Measurements from ENCODE around the gene COL6A5.

DNA sequence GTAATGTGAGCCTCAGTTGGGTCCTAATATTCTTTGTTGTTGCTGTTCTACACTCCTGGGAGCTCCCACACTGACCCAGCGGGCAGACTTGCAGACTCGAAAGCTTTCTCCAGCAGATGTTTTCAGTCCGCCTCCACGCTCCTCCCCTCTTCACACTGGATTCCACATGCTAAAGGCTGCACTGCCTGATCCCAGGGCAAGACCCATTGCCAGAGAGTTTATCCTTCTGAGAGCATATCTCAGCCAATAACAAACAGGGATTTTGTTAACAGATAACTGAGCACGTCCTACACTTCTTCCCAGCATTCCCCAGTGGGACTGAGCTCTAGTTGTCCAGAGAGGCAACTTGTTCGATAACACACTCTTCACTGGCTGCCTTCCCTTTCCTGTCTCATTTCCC lies 163.5 kb downstream of the COL6A5 start:
- TF ChIP-seq CREM (IDR thresholded peaks at IDR 0.05; ENCODE audit: low read depth) (no peak), ZFP30 (CRISPR knock-in tag; IDR thresholded peaks at IDR 0.05; ENCODE audit: borderline replicate concordance) (no peak), LEF1 (IDR thresholded peaks at IDR 0.05) (no peak), NBN (IDR thresholded peaks at IDR 0.05; ENCODE audit: low read depth) (no peak), POLR2A (conservative IDR thresholded peaks at IDR 0.05) (no peak), YY1 (IDR thresholded peaks at IDR 0.05; ENCODE audit: borderline replicate concordance in 1 of 3, control insufficient read depth in 1 of 3, extremely low read depth in 1 of 3, insufficient read depth in 3 of 3, insufficient read length in 1 of 3, insufficient replicate concordance in 2 of 3, low read depth in 1 of 3, low read length in 2 of 3) (no peak), EZH2 (IDR thresholded peaks at IDR 0.05; ENCODE audit: borderline replicate concordance, low read depth, low read length) (no peak), CREB1 (IDR thresholded peaks at IDR 0.05) (no peak), CREB1 (CRISPR knock-in tag; IDR thresholded peaks at IDR 0.05) (no peak), BCL6 (CRISPR knock-in tag; IDR thresholded peaks at IDR 0.05) (no peak)
- TF ChIP-seq, protein P1, sequence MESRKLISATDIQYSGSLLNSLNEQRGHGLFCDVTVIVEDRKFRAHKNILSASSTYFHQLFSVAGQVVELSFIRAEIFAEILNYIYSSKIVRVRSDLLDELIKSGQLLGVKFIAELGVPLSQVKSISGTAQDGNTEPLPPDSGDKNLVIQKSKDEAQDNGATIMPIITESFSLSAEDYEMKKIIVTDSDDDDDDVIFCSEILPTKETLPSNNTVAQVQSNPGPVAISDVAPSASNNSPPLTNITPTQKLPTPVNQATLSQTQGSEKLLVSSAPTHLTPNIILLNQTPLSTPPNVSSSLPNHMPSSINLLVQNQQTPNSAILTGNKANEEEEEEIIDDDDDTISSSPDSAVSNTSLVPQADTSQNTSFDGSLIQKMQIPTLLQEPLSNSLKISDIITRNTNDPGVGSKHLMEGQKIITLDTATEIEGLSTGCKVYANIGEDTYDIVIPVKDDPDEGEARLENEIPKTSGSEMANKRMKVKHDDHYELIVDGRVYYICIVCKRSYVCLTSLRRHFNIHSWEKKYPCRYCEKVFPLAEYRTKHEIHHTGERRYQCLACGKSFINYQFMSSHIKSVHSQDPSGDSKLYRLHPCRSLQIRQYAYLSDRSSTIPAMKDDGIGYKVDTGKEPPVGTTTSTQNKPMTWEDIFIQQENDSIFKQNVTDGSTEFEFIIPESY (CRISPR knock-in tag; IDR thresholded peaks at IDR 0.05): no peak

All from K562 (cell line).